Neural progenitor cell (in vitro differentiated cells): ENCODE measurements around the gene SCN8A. TPM values are rescaled to one million over a fixed set of nuclear protein-coding genes. Genes with fewer than 3 reads are reported as not detected.
A peak's percentile ranks its signal among the peaks of the same experiment; 100 is the strongest.

ENCODE experiments used
- DNase-seq: peaks from one replicate; pipeline ENCODE4 v3.0.0-alpha.2; 2016; ENCODE audit warnings: low spot score
- H2AFZ ChIP-seq: fragments of 200-600 bp; sonication (generic); replicated peaks from 2 replicates; pipeline ENCODE4 v1.6.1; 2016; ENCODE audit warnings: antibody characterized with exemption
- H3F3A ChIP-seq: fragments of 200-600 bp; sonication (generic); 2 replicates; pipeline ENCODE4 v1.6.1; 2016; ENCODE audit warnings: antibody characterized with exemption, low read depth
- H3K27ac ChIP-seq: fragments of 200-600 bp; sonication (generic); 2 replicates; pipeline ENCODE4 v1.5.1; 2016; ENCODE audit warnings: mild to moderate bottlenecking
- H3K27me3 ChIP-seq: fragments of 200-600 bp; sonication (generic); 2 replicates; pipeline ENCODE4 v1.6.1; 2016; ENCODE audit warnings: mild to moderate bottlenecking, moderate library complexity
- H3K36me3 ChIP-seq: fragments of 200-600 bp; sonication (generic); 2 replicates; pipeline ENCODE4 v1.5.1; 2016
- H3K4me1 ChIP-seq: fragments of 200-600 bp; sonication (generic); 2 replicates; pipeline ENCODE4 v1.6.1; 2016; ENCODE audit warnings: mixed run types
- H3K4me2 ChIP-seq: fragments of 200-600 bp; sonication (generic); 2 replicates; pipeline ENCODE4 v1.6.1; 2016
- H3K4me3 ChIP-seq: fragments of 200-600 bp; sonication (generic); 2 replicates; pipeline ENCODE4 v1.5.1; 2016
- H3K79me2 ChIP-seq: fragments of 200-600 bp; sonication (generic); 2 replicates; pipeline ENCODE4 v1.6.1; 2016; ENCODE audit warnings: low read depth
- H3K9ac ChIP-seq: fragments of 200-600 bp; sonication (generic); 2 replicates; pipeline ENCODE4 v1.6.1; 2016
- H3K9me3 ChIP-seq: fragments of 200-600 bp; sonication (generic); 2 replicates; pipeline ENCODE4 v1.5.1; 2016; ENCODE audit warnings: low read depth
- H4K20me1 ChIP-seq: fragments of 200-600 bp; sonication (generic); 2 replicates; pipeline ENCODE4 v1.6.1; 2016; ENCODE audit warnings: low read depth
- H3K27ac Mint-ChIP-seq: 3 replicates; pipeline ENCODE4 v1.8.0; 2021; ENCODE audit warnings: mixed read lengths
- H3K27me3 Mint-ChIP-seq: 2 replicates; pipeline ENCODE4 v1.8.0; 2022; ENCODE audit warnings: low read depth, mild to moderate bottlenecking, inconsistent platforms, moderate library complexity, mixed read lengths; ENCODE audit not compliant: insufficient read depth
- H3K36me3 Mint-ChIP-seq: 3 replicates; pipeline ENCODE4 v1.8.0; 2021; ENCODE audit warnings: mixed read lengths
- H3K4me1 Mint-ChIP-seq: 3 replicates; pipeline ENCODE4 v1.8.0; 2021; ENCODE audit warnings: mixed read lengths
- H3K4me3 Mint-ChIP-seq: 3 replicates; pipeline ENCODE4 v1.8.0; 2021; ENCODE audit warnings: mild to moderate bottlenecking, moderate library complexity, mixed read lengths
- H3K9me3 Mint-ChIP-seq: 3 replicates; pipeline ENCODE4 v1.8.0; 2020; ENCODE audit warnings: mixed read lengths
- EZH2 ChIP-seq: fragments of 200-600 bp; sonication (generic); IDR thresholded peaks from 2 replicates; pipeline ENCODE4 v1.6.1; 2017; ENCODE audit warnings: antibody characterized with exemption, mild to moderate bottlenecking, moderate library complexity
- EZH2phosphoT487 ChIP-seq: fragments of 200-600 bp; sonication (generic); IDR thresholded peaks from 2 replicates; pipeline ENCODE4 v1.6.1; 2017; ENCODE audit warnings: antibody characterized with exemption
- total RNA-seq: library from RNA; depleted of rRNA; stranded (reverse); fragments of >200 nt; gene quantifications from 2 replicates; pipeline ENCODE4 v1.2.3, GENCODE V29; 2015; ENCODE audit warnings: low replicate concordance
- TF ChIP-seq, protein P1 (sequence below): fragments of 200-600 bp; sonication (generic); IDR thresholded peaks from 2 replicates; pipeline ENCODE4 v1.5.1; 2017; ENCODE audit warnings: antibody characterized with exemption, mild to moderate bottlenecking

The SCN8A gene
- total RNA-seq, 1 donor from 2014 or later = 14.2 TPM

- H3K4me2 ChIP-seq = no peak overlapping the region
- no peaks in the 10 kb centered on the region for H3K9me3 ChIP-seq
- peaks cover 15% of the 10 kb centered on the region for H4K20me1 ChIP-seq
- H3K9ac ChIP-seq = no peak overlapping the region
- no peak overlapping the region for H3K27ac ChIP-seq
- H3K4me3 ChIP-seq = no peak overlapping the region
- no peak for DNase-seq
- H2AFZ ChIP-seq = no peak overlapping the region
- H3K4me1 ChIP-seq = peaks cover 14% of the 10 kb centered on the region
- peaks cover 16% of the 10 kb centered on the region for H3K79me2 ChIP-seq
- peaks cover 45% of the 10 kb centered on the region for H3F3A ChIP-seq
- H3K27ac Mint-ChIP-seq = no peak overlapping the region
- no peak overlapping the region for H3K4me3 Mint-ChIP-seq
- peaks cover 21% of the 10 kb centered on the region for H3K27me3 Mint-ChIP-seq
- peaks cover 53% of the 10 kb centered on the region for H3K4me1 Mint-ChIP-seq
- H3K27me3 ChIP-seq = peaks cover 4% of the 10 kb centered on the region
- peaks cover 3% of the 10 kb centered on the region for H3K9me3 Mint-ChIP-seq
- TF ChIP-seq EZH2 = no peak
- no peaks in the 10 kb centered on the region for H3K36me3 ChIP-seq
- peaks cover 4% of the 10 kb centered on the region for H3K36me3 Mint-ChIP-seq
Measured at GRCh38 chr12:51851413-51852124, 260.5 kb downstream of the SCN8A start.

DNA sequence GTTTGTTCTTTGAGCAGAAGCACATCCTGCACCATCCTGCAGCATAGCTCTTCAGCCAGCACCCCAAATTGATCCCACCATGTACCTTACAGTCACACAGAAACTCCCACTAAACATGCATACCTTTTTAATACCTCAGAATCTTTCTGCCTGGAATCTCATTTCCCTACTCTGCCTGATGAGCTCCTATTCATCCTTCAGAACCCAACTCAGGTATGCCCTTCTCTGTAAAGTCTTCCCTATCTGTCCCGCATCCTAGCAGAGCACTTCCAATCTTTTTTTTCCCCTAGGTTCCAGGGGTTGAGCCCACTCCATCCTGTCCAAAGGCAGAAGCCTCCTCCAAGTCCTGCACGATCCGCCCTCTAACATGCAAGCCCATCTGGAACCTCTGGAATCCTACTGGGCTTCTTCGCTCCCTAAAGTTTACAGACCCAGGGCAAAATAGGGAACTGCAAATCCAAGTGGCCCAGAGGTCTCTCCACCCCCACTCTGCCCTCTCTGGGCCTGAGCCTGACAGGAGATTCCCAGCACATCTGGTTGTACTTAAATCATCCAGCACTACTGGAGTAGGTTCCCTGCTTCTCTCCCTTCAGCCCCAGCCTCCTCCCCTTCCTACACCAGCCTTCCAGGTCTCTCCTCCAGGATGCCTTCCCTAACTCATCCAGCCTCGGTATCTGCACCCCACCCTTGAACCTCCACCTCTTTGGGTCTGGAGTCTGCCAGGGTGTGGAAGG lies 261.5 kb downstream of the SCN8A start:
- H3K36me3 Mint-ChIP-seq = peaks cover 4% of the 10 kb centered on the region
- H3K36me3 ChIP-seq = no peaks in the 10 kb centered on the region
- H3K27me3 Mint-ChIP-seq = peaks cover 21% of the 10 kb centered on the region
- TF ChIP-seq, protein P1, sequence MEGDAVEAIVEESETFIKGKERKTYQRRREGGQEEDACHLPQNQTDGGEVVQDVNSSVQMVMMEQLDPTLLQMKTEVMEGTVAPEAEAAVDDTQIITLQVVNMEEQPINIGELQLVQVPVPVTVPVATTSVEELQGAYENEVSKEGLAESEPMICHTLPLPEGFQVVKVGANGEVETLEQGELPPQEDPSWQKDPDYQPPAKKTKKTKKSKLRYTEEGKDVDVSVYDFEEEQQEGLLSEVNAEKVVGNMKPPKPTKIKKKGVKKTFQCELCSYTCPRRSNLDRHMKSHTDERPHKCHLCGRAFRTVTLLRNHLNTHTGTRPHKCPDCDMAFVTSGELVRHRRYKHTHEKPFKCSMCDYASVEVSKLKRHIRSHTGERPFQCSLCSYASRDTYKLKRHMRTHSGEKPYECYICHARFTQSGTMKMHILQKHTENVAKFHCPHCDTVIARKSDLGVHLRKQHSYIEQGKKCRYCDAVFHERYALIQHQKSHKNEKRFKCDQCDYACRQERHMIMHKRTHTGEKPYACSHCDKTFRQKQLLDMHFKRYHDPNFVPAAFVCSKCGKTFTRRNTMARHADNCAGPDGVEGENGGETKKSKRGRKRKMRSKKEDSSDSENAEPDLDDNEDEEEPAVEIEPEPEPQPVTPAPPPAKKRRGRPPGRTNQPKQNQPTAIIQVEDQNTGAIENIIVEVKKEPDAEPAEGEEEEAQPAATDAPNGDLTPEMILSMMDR = no peak
- no peak for TF ChIP-seq EZH2phosphoT487
- TF ChIP-seq EZH2 = no peak
- H2AFZ ChIP-seq = no peak overlapping the region
- H3K4me3 Mint-ChIP-seq = no peak overlapping the region
- no peaks in the 10 kb centered on the region for H3K9me3 ChIP-seq
- no peak overlapping the region for H3K4me2 ChIP-seq
- H3K9me3 Mint-ChIP-seq = peaks cover 3% of the 10 kb centered on the region
- no peak for DNase-seq
- H3K4me1 ChIP-seq = peaks cover 15% of the 10 kb centered on the region
- peaks cover 8% of the 10 kb centered on the region for H4K20me1 ChIP-seq
- no peak overlapping the region for H3K4me3 ChIP-seq
- H3F3A ChIP-seq = peaks cover 42% of the 10 kb centered on the region
- no peak overlapping the region for H3K9ac ChIP-seq
- H3K27ac ChIP-seq = no peak overlapping the region
- H3K27ac Mint-ChIP-seq = peak overlapping the region; percentile 35
- H3K4me1 Mint-ChIP-seq = peaks cover 54% of the 10 kb centered on the region
- peaks cover 8% of the 10 kb centered on the region for H3K79me2 ChIP-seq
- peaks cover 4% of the 10 kb centered on the region for H3K27me3 ChIP-seq

DNA sequence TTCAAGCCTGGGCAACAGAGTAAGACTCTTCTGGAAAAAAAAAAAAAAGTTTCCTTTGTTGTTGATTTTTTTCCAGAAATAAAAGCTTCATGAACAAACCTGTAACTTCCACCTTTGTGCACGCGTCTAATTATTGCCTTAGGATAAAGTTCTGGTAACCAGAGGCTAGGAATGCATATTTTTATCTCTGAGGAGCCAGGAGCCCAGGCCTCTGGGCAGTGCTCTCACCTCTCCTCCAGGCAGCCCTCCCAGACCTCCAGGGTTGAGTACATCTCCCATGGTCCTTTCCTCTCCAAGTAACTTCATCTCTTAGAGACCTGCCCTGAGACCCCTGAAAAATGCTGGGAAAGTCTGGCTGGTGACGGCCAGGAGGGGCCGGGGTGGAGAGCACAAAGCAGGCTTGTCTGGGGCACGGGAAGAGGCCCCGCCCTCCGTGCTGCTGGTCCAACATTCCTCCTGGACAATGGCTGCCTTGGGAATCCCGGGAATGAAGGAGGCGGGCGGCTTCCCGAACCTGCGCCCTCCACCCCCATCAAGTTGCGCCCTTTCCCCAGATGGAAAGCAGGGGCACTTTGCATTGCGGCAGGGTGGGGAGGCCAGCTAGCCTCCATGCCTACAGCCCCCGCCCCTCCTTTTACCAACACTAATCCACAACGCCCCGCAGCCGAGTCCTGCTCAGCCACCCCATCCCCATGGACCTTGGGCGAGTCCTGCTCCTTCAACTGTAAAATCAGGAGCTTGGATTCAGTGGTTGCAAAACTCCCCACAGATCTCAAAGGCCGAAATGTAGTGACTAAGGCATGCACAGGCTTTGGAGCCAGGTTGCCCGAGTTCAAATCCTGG lies 264.8 kb downstream of the SCN8A start:
- TF ChIP-seq EZH2 (no peak), EZH2phosphoT487 (no peak)
- TF ChIP-seq, protein P1 = no peak
- Histone ChIP-seq H3K36me3 (no peaks in the 10 kb centered on the region), H3K9ac (no peak overlapping the region), H4K20me1 (no peaks in the 10 kb centered on the region), H3F3A (peaks cover 34% of the 10 kb centered on the region), H3K79me2 (no peaks in the 10 kb centered on the region), H3K4me1 (peaks cover 15% of the 10 kb centered on the region), H2AFZ (peak overlapping the region; percentile 58), H3K27me3 (no peaks in the 10 kb centered on the region), H3K27ac (peak overlapping the region; percentile 66), H3K4me3 (peak overlapping the region; percentile 38), H3K4me2 (peak overlapping the region; percentile 68), H3K9me3 (no peaks in the 10 kb centered on the region)
- H3K4me1 Mint-ChIP-seq = peaks cover 42% of the 10 kb centered on the region
- peak overlapping the region; percentile 81 for H3K4me3 Mint-ChIP-seq
- peak overlapping the region; percentile 97 for H3K27ac Mint-ChIP-seq
- H3K27me3 Mint-ChIP-seq = peaks cover 29% of the 10 kb centered on the region
- peak; percentile 95 for DNase-seq
- H3K9me3 Mint-ChIP-seq = peaks cover 3% of the 10 kb centered on the region
- H3K36me3 Mint-ChIP-seq = peaks cover 4% of the 10 kb centered on the region
